Measurements from ENCODE around the gene USHBP1. TPM values are rescaled to one million over a fixed set of nuclear protein-coding genes. Genes with fewer than 3 reads are reported as not detected.

Gene USHBP1
- total and polyA plus RNA-seq, 2 donors (not counting 1 experiment from before 2014, with no cell fraction given) = 0.39 TPM; not detected in 1

- ATAC-seq (ENCODE audit: low read depth) (no peak), DNase-seq (no peak)
- H3K27me3 ChIP-seq (replicated peaks in 1 of 4; ENCODE audit: control extremely low read depth in 1 of 4, control insufficient read depth in 3 of 4, insufficient read depth in 4 of 4, low read length in 3 of 4) = no peaks in the 10 kb centered on the region
- Mint-ChIP-seq H3K4me1 (peaks cover 18% of the 10 kb centered on the region), H3K9me3 (ENCODE audit: insufficient read depth) (no peaks in the 10 kb centered on the region), H3K27ac (no peak overlapping the region), H3K4me3 (peak overlapping the region; percentile 59), H3K27me3 (no peaks in the 10 kb centered on the region)
- intact Hi-C loops (cut with micrococcal nuclease) = no loop called here
- H3K4me3 ChIP-seq (ENCODE audit: control extremely low read depth in 1 of 5, extremely low read depth in 1 of 5, insufficient read depth in 1 of 5, low read depth in 2 of 5, low read length in 4 of 5) = no peak overlapping the region
- no peak overlapping the region for H3K27ac ChIP-seq (ENCODE audit: low read length in 2 of 2)
- peaks cover 0 to 27% of the 10 kb centered on the region in 2 experiments for H3K36me3 ChIP-seq (replicated peaks in 1 of 2; ENCODE audit: control extremely low read depth in 1 of 2, control insufficient read depth in 1 of 2, extremely low read depth in 1 of 2, insufficient read depth in 2 of 2, low read length in 1 of 2)
- peaks cover 6 to 24% of the 10 kb centered on the region in 2 donors for H3K4me1 ChIP-seq (ENCODE audit: control insufficient read depth in 2 of 2, insufficient read depth in 2 of 2, low read length in 2 of 2)
- 97% methylated on average over 13 of the region's 13 CpGs for WGBS (ENCODE audit: insufficient coverage)
- H4K20me1 ChIP-seq (ENCODE audit: control insufficient read depth, insufficient read depth, low read length, poor library complexity, severe bottlenecking) = no peaks in the 10 kb centered on the region
- no peak for TF ChIP-seq EZH2 (IDR thresholded peaks at IDR 0.05; ENCODE audit: borderline replicate concordance, insufficient read depth, low read depth, low read length, poor library complexity, severe bottlenecking)
- TF ChIP-seq, protein P1, sequence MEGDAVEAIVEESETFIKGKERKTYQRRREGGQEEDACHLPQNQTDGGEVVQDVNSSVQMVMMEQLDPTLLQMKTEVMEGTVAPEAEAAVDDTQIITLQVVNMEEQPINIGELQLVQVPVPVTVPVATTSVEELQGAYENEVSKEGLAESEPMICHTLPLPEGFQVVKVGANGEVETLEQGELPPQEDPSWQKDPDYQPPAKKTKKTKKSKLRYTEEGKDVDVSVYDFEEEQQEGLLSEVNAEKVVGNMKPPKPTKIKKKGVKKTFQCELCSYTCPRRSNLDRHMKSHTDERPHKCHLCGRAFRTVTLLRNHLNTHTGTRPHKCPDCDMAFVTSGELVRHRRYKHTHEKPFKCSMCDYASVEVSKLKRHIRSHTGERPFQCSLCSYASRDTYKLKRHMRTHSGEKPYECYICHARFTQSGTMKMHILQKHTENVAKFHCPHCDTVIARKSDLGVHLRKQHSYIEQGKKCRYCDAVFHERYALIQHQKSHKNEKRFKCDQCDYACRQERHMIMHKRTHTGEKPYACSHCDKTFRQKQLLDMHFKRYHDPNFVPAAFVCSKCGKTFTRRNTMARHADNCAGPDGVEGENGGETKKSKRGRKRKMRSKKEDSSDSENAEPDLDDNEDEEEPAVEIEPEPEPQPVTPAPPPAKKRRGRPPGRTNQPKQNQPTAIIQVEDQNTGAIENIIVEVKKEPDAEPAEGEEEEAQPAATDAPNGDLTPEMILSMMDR (IDR thresholded peaks at IDR 0.05) = no peak
- H3K9ac ChIP-seq (ENCODE audit: low read length) = no peak overlapping the region
- no peak overlapping the region for H2AFZ ChIP-seq (ENCODE audit: insufficient read depth, low read depth, low read length, poor library complexity, severe bottlenecking)
- CTCF ChIA-PET = interaction anchor here (0.6 to 4.9 kb wide), 3 partner anchors 10 to 492 kb away, joined by 3 to 52 read pairs (median 9); partner anchors contain the start of gene ANKLE1
- H3K4me2 ChIP-seq (replicated peaks; ENCODE audit: low read depth, low read length, poor library complexity, severe bottlenecking) = peak overlapping the region; percentile 85
- no peaks in the 10 kb centered on the region for H3K9me3 ChIP-seq (ENCODE audit: control extremely low read depth in 1 of 3, control insufficient read depth in 2 of 3, insufficient read depth in 1 of 3, low read length in 2 of 3)
- peaks cover 25% of the 10 kb centered on the region for H3K79me2 ChIP-seq (ENCODE audit: control insufficient read depth, insufficient read depth, low read length)
- POLR2A ChIA-PET = no interaction called here
These were observed 4.2 kb upstream of the USHBP1 start for GRCh38 chr19:17268754-17269153.

Data from B cell (primary cell).